Measurements from ENCODE around the gene EBF4. TPM values are rescaled to one million over a fixed set of nuclear protein-coding genes. Genes with fewer than 3 reads are reported as not detected.
"Not testable (repeated sequence)": the region's sequence is repeated elsewhere in the genome, so short reads cannot be mapped to it uniquely, and the experiment has no call there.

Gene EBF4
- polyA plus RNA-seq, 10 donors: 4.4 to 9.9 (median 5.5) TPM

GRCh38 chr20:2663887-2664719 lies 28.5 kb upstream of the EBF4 start, which contains the start of gene IDH3B:
IDH3B (minus strand) TSS chr20:2664216; CDS start chr20:2664188, 28 bp downstream.
- DNase-seq: peak; percentile 91 to 97 (median 95)

- no peak for DNase-seq
Observed at GRCh38 chr20:2671977-2672376, 20.6 kb upstream of the EBF4 start.

- no peak for DNase-seq
Observed at GRCh38 chr20:2672446-2672845, 20.1 kb upstream of the EBF4 start.

- no peak for DNase-seq
Observed at GRCh38 chr20:2673453-2673852, 19.1 kb upstream of the EBF4 start.

- no peak for DNase-seq
Observed at GRCh38 chr20:2680046-2680445, 12.5 kb upstream of the EBF4 start.

GRCh38 chr20:2682040-2682439 lies 10.5 kb upstream of the EBF4 start:
- DNase-seq: not testable (repeated sequence)

- not testable (repeated sequence) for DNase-seq
Observed at GRCh38 chr20:2684817-2685216, 7.8 kb upstream of the EBF4 start.

GRCh38 chr20:2687514-2687913 lies 5.1 kb upstream of the EBF4 start:
- no peak for DNase-seq

- peak in 2 of 3 donors; percentile 29 to 57 for DNase-seq
Observed at GRCh38 chr20:2688041-2688591, 4.5 kb upstream of the EBF4 start.

GRCh38 chr20:2690213-2690612 lies 2.4 kb upstream of the EBF4 start:
- DNase-seq: no peak

GRCh38 chr20:2690718-2691117 lies 1.9 kb upstream of the EBF4 start:
- no peak for DNase-seq

GRCh38 chr20:2691127-2691526 lies 1.5 kb upstream of the EBF4 start:
- DNase-seq: no peak

- peak in 1 of 3 donors; percentile 2 for DNase-seq
Observed at GRCh38 chr20:2691663-2692035, 931 bp upstream of the EBF4 start.

- no peak for DNase-seq
Observed at GRCh38 chr20:2692886-2693285, 306 bp downstream of the EBF4 start.

GRCh38 chr20:2693286-2694007 lies 867 bp downstream of the EBF4 start:
- peak in 2 of 3 donors; percentile 18 to 62 for DNase-seq

- DNase-seq: peak in 1 of 3 donors; percentile 35
Observed at GRCh38 chr20:2694008-2694471, 1.5 kb downstream of the EBF4 start.

GRCh38 chr20:2694519-2694918 lies 1.9 kb downstream of the EBF4 start:
- no peak for DNase-seq

GRCh38 chr20:2695206-2695983 lies 2.8 kb downstream of the EBF4 start:
- DNase-seq: no peak

GRCh38 chr20:2695984-2696525 lies 3.5 kb downstream of the EBF4 start:
- not testable (repeated sequence) for DNase-seq

- no peak for DNase-seq
Observed at GRCh38 chr20:2696646-2697045, 4.1 kb downstream of the EBF4 start.

- DNase-seq: no peak
Observed at GRCh38 chr20:2697768-2698167, 5.2 kb downstream of the EBF4 start.
